Measurements from ENCODE around the gene VPS41.

Gene VPS41

DNA sequence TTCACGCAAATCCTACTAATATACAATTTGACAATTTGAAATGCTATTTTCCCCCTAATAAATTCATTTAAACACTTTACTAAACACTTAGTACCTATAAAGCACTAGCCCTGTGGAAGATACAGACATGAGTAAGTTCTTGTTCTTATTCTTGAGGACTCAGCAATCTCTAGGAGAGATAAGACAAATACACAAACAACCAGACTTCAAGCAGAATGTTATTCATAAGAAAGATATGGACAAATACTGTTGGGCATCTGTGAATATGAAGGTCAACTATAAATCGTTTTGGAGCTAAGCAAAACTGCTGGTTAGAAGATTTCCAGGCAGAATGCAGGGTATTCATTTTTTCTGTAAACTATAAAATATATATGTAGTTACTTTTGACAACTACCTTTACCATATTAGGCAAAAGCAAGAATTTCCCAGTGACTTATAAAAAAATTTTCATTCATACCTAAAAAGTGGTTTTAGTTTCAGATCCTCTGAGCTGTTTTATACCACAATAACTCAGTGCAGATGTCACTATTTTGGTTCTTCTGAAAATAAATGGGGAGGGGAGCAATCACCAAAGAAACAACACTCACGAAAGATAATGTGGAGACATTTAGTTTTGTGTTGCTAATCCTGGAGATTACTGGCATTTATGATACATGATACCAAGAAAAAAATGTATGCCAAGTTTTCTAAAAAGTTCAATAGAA is 3.8 kb downstream of the VPS41 start:
- no peak for DNase-seq (ENCODE audit: low read depth)

DNA sequence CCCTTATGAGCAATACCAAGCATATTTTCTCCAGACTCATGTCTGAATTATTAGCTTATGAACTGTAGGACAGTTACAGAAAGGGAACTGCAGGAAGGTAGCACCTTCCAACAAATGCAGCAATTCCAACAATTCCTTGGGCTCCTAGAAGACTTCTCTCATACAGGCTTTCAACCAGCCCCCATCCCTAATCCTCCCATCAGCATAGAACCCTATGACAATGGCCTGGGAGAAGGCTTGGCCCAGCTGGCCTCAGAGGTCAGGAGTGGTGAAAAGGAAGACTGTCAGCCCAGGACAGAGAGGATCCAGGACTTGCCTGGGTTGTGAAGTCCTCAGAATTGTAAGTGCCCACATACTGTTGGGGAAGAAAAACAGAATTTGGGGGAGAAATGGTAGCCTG is 5.9 kb downstream of the VPS41 start:
- DNase-seq (ENCODE audit: low read depth): no peak

DNA sequence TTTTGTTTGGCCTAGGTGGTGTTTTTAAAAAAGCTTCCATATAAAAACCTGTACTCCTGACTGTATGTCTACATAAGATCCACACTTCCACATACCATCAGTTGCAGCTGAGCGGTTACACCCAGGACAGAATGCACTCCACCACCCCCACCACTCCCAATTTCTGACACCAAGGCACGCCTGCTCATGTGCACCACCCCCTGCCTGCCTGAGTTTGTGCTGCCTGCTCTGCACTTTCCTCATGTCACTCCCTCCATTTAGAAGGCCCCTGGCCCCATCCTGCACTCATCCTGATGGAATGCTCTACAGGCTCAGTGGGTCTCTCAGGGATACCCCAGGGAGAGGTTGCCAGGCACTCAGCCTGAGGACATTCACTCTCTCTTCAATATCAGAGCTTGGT is 6.5 kb downstream of the VPS41 start:
- no peak for DNase-seq (ENCODE audit: low read depth)

DNA sequence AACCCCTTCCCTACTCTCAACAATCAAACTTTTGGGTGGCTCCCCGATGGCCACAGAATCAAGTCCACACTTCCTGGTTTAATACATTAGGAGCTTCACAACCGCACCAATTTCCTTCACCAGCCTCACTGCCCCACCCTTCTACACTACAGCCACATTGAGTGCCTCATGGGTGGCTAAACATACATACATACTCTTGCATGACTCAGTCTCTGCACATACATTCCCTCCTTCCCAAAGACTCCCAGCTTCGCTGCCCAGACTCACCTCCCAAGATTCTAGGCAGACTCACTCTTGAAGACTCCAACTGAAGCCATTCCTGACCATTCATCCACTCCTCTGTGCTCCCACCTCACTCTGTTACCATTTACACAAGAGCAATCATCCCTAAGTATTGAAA is 15.9 kb downstream of the VPS41 start:
- DNase-seq (ENCODE audit: low read depth): no peak

GRCh38 chr7:38890597-38890996 is 18.4 kb downstream of the VPS41 start:
- no peak for DNase-seq (ENCODE audit: low read depth)

DNA sequence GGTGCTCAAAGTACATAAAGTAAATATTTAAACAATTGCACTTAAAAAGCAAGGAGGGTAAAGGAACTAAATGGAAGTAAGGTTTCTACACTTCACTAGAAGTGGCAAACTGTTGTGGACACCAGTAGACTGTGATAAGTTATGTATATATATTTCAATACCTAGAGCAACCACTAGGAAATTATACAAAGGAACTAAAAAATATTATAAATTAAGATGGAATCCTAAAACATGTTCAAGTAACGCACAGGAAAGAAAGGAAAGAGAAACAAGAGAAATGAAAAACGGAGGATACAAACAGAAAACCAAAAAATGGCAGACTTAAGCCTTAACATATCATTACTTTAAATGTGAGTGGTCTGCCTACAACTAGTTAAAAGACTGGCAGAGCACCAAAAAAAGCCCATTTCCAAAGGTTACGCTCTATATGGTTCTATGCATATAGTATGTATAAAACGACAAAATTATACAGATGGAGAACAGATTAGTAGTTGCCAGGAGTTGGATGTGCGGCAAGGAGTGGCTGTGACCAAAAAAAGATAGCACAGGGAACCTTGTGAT is 19.0 kb downstream of the VPS41 start:
- DNase-seq (ENCODE audit: low read depth): no peak

DNA sequence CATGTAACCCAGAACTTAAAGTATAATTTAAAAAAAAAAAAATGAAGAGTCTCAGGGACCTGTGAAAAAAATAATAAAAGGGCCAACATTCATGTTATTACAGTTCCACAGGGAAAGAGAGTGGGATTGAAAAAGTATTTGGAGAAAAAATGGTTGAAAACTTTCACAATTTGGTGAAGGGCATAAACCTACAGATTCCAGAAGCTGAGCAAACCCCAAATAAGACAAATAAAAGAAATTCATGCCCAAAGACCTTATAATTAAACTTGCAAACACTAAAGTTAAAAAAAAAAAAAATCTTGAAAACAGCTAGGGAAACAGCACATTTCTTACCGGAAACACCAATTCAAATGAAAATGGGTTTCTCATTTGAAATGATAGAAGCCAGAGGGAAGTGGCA is 19.9 kb downstream of the VPS41 start:
- no peak for DNase-seq (ENCODE audit: low read depth)

- no peak for DNase-seq (ENCODE audit: low read depth)
Observed at GRCh38 chr7:38886265-38886664, 22.7 kb downstream of the VPS41 start.

DNA sequence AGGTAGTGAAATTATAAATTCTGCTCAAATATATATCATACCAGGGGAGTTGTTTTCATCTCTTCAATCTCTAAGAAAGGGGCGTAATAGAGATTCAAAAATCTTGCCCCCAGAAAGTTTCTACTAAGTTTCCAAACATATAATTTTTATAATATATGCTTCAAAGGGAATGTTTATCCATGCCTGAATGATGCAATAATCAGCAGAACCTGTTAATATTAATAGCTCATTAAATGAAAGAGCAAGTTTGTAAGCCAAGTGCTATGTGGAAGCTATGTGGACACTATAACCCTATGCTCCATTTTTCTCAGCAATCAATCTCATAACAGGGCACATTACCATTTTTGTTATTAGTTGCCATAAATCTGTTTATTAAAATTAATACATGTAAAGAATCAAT is 25.3 kb downstream of the VPS41 start:
- DNase-seq (ENCODE audit: low read depth): no peak

DNA sequence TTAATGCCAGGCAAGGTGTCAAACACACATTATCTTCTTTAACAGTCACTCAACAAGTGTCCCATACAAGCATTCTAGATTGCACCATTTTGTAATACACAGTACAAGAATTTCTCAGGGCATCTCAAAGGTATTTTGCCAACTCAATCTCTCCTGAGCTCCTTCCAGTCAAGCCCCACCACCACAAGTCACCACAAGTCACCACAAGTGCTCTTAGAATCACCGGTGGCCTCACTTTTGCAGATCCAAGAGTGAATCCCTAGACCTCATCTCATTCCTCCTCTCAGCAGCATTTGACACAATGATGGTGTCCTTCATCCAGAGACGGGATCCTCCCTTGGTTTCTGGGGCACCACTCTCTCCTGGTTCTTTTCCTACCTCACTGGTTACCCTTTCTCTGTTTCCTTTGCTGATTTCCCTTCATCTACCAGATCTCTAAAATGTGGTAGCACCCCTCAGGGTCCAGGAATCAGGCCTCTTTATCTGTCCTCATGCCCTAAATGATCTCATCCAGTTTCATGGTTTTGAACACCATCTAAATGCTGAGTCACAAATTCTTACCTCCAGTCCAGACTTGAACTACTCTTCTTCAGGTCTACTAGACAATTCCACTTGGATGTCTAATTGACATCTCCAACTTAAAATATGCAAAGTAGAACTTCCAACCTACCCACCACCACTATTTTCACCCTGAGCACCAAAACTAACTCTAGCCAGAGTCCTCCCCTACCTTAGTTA is 26.9 kb downstream of the VPS41 start:
- no peak for DNase-seq (ENCODE audit: low read depth)

- DNase-seq (ENCODE audit: low read depth): no peak
Observed at GRCh38 chr7:38881015-38881414, 28.0 kb downstream of the VPS41 start.

GRCh38 chr7:38880454-38880853 is 28.5 kb downstream of the VPS41 start:
- DNase-seq (ENCODE audit: low read depth): no peak

- no peak for DNase-seq (ENCODE audit: low read depth)
Observed at GRCh38 chr7:38880035-38880434, 29.0 kb downstream of the VPS41 start.

- no peak for DNase-seq (ENCODE audit: low read depth)
Observed at GRCh38 chr7:38878694-38879457, 30.1 kb downstream of the VPS41 start.

DNA sequence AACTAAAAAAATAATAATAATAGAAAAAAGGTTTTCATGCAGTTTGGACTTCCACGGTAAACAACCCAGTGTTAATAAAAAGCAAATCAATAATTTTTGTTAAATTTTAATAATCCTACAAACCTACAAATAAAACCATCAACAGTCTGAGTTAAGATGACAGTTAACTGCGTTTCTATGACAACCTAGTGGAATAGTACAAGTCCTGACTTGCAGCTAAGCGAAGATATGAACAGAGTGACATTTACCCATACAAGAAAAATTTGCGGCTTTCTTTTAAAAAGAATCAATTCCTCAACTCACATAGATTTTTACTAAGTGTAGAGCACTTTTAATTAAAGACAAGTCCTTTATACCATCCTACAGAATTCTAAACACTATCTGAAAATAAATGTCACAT is 35.6 kb downstream of the VPS41 start:
- no peak for DNase-seq (ENCODE audit: low read depth)

- DNase-seq (ENCODE audit: low read depth): no peak
Observed at GRCh38 chr7:38872202-38872601, 36.8 kb downstream of the VPS41 start.

- DNase-seq (ENCODE audit: low read depth): no peak
Observed at GRCh38 chr7:38870147-38870546, 38.8 kb downstream of the VPS41 start.

DNA sequence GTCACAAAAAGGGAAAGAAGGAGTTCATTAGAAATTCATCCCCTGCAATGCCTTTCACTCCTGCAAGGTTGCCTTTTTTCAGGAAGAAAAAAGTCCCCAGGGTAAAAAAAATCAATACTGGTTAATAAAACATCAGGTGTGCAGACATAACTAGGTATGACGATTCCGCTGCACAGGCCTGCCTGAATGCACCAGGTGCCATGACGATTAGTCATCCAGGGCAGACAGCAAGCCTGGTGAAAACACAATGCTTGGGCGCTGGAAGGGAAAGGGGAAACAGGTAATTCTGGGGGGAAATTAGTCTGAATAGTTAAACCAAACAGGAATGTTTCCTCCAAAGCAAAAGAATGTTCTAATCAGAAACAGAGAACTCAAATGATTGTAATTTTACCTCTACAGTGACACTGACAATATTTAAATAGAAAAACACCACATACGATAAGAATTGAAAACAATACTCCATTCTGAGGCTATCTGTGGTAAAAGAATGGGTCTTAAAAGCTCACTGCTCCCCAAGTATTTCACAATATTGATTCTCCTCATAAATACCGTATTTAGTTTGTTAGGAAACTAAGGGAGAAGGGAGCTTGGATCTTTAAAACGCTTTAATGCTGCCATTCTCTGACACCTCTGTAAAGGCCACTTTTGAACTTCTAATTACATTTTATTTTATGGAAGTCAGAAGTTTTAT is 45.2 kb downstream of the VPS41 start:
- DNase-seq (ENCODE audit: low read depth): no peak

DNA sequence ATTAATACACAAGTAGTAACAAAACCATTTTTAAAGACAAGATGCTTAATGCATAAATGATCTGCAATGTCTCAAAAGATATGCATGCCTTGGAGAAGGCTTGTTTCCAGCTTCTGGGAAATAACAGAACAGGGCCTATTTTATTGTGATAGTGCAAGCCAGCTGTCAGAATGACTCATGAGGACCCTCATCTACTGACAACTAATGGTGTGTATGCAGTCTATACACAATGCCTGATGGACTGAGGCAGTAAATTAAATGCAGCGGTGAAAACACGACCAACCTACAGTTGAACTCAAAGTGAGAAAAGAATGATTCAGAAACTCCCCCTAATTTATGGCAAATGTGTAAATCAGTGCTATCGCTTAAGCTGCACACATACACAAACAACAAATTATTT is 46.3 kb downstream of the VPS41 start:
- no peak for DNase-seq (ENCODE audit: low read depth)

GRCh38 chr7:38858259-38858884 is 50.6 kb downstream of the VPS41 start:
- no peak for DNase-seq (ENCODE audit: low read depth)

DNA sequence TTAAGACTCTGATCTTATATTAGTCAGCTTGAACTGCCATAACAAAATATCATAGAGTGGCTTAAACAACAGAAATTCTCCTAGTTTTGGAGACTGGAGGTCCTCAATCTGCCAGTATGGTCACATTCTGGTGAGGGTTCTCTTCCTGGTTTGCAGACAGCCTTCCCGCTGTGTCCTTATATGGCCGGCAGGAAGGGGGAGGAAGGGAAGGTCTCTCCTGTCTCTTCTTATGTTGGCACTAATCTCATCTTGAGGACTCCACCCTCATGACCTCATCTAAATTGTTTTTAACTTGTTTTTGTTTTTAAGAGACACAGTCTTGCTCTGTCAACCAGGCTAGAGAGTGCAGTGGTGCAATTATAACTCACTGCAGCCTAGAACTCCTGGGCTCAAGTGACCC is 53.1 kb downstream of the VPS41 start:
- DNase-seq (ENCODE audit: low read depth): no peak

- no peak for DNase-seq (ENCODE audit: low read depth)
Observed at GRCh38 chr7:38855386-38855785, 53.6 kb downstream of the VPS41 start.

Measured in activated T-cell treated with anti-CD3 and anti-CD28 coated beads for 24 hours (primary cell).